ENCODE results near the gene KCNIP4. TPM values are rescaled to one million over a fixed set of nuclear protein-coding genes. Genes with fewer than 3 reads are reported as not detected.

Gene KCNIP4
- total and polyA plus RNA-seq, 12 donors = 0.15 TPM; not detected in 11

- Histone ChIP-seq H3K36me3 (no peaks in the 10 kb centered on the region), H3K27me3 (no peaks in the 10 kb centered on the region), H3K9me3 (peaks cover 0 to 13% (median 0%) of the 10 kb centered on the region in 11 donors), H3K4me1 (no peaks in the 10 kb centered on the region), H3K4me3 (no peak overlapping the region), H3K27ac (no peak overlapping the region)
- ATAC-seq (no peak), DNase-seq (no peak)
- WGBS, 2 donors = 77 to 81% methylated on average over 4 of the region's 4 CpGs
- intact Hi-C loops (cut with DNase I) = no loop called here
- TF ChIP-seq CTCF (IDR thresholded peaks at IDR 0.05) = no peak
Observed at GRCh38 chr4:21198683-21199082, 749.9 kb downstream of the KCNIP4 start.

DNA sequence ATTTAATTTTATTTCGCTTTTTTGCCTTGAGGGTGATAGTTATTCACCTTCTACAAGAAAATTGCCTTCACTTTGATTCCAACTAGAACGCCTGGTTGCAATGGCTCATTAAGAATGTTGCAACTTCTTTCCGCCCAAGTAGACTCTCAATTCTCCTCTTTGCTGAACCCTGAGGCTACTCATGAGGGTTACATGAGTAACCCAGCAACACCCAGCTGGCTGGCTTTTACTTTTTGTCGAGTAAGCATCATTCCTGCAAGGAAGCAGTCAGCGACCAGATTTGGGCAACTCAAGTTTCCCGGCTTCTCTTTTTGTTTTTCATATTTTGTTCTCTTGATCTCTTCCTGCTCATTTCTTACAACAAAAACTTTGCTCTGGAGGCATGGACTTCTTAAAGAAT, 752.9 kb downstream of the KCNIP4 start:
- peaks cover 0 to 13% (median 0%) of the 10 kb centered on the region in 11 donors for H3K9me3 ChIP-seq
- no peak for TF ChIP-seq CTCF (IDR thresholded peaks at IDR 0.05)
- no peaks in the 10 kb centered on the region for H3K36me3 ChIP-seq
- H3K4me1 ChIP-seq = no peaks in the 10 kb centered on the region
- H3K4me3 ChIP-seq = no peak overlapping the region
- no peak for DNase-seq
- intact Hi-C loops (cut with DNase I) = no loop called here
- no peak overlapping the region for H3K27ac ChIP-seq
- 77 to 83% methylated on average over 6 of the region's 6 CpGs for WGBS, 2 donors
- no peak for ATAC-seq
- no peaks in the 10 kb centered on the region for H3K27me3 ChIP-seq

GRCh38 chr4:21192367-21192766, 756.2 kb downstream of the KCNIP4 start:
- H3K4me1 ChIP-seq = no peaks in the 10 kb centered on the region
- ATAC-seq (no peak), DNase-seq (no peak)
- no peaks in the 10 kb centered on the region for H3K27me3 ChIP-seq
- no peak overlapping the region for H3K27ac ChIP-seq
- no peak overlapping the region for H3K4me3 ChIP-seq
- no peak for TF ChIP-seq CTCF (IDR thresholded peaks at IDR 0.05)
- intact Hi-C loops (cut with DNase I) = no loop called here
- H3K36me3 ChIP-seq = no peaks in the 10 kb centered on the region
- peaks cover 0 to 12% (median 0%) of the 10 kb centered on the region in 11 donors for H3K9me3 ChIP-seq
- 79 to 83% methylated on average over 2 of the region's 2 CpGs for WGBS, 2 donors

- ATAC-seq = no peak
- 75 to 79% methylated on average over 6 of the region's 6 CpGs for whole genome bisulfite sequencing, 2 donors
Observed at GRCh38 chr4:21191317-21191716, 757.3 kb downstream of the KCNIP4 start.

More at GRCh38 chr4:21191317-21191716, 757.3 kb downstream of the KCNIP4 start:
- no peaks in the 10 kb centered on the region for H3K27me3 ChIP-seq
- no peak overlapping the region for H3K4me3 ChIP-seq
- H3K9me3 ChIP-seq = peaks cover 0 to 9% (median 0%) of the 10 kb centered on the region in 11 donors
- no peaks in the 10 kb centered on the region for H3K36me3 ChIP-seq
- intact Hi-C loops (cut with DNase I) = no loop called here
- no peak for TF ChIP-seq CTCF (IDR thresholded peaks at IDR 0.05)
- H3K4me1 ChIP-seq = no peaks in the 10 kb centered on the region
- no peak overlapping the region for H3K27ac ChIP-seq
- no peak for DNase-seq

All from heart right ventricle (tissue), 16 donors.